ENCODE measurements around the gene GRIK4. TPM values are rescaled to one million over a fixed set of nuclear protein-coding genes. Genes with fewer than 3 reads are reported as not detected.

Gene GRIK4
- total RNA-seq, 1 experiment from 2014 or later, result not detected

DNA sequence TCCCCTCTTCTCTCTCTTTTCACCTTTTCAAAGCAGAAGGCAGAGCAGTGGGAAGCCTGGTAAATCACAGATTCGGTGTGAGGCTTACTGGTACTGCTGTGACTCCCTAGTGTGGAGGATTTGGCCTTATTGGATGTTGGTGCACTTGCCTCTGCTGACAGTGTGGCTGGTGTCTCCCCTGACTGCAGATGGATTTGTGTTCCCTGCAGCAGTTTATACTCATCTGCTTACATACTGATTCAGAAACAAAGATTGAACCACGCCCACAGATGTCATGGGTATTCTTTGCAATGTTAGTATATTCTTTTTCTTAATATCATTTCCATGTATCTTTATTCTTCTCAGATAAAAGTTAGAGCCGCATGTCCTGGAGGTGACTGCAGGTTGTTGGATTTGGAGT lies 26.8 kb upstream of the GRIK4 start:
- DNase-seq (no peak), ATAC-seq (peak; percentile 40; the same call in 1 of the 2 replicates)
- no peak overlapping the region for H3K4me3 ChIP-seq (ENCODE audit: low read length)
- no peaks in the 10 kb centered on the region for H4K20me1 ChIP-seq (ENCODE audit: low read length)
- no peaks in the 10 kb centered on the region for H3K79me2 ChIP-seq (ENCODE audit: low read length)
- no peaks in the 10 kb centered on the region for H3K4me1 ChIP-seq (ENCODE audit: insufficient read depth, low read length)
- H2AFZ ChIP-seq (ENCODE audit: low read length), result no peak overlapping the region
- peaks cover 13% of the 10 kb centered on the region for H3K36me3 ChIP-seq (ENCODE audit: low read depth, low read length)
- H3F3A ChIP-seq (ENCODE audit: low read length, unreplicated experiment), result no peaks in the 10 kb centered on the region
- no peak overlapping the region for H3K4me2 ChIP-seq (ENCODE audit: low read length)
- ChIA-PET CTCF (no interaction called here), POLR2A (ENCODE audit: unreplicated experiment) (no interaction called here)
- BruUV-seq (replicated peaks), result no TSS peak
- no peak overlapping the region for H3K9ac ChIP-seq (ENCODE audit: low read length)
- H3K9me2 ChIP-seq (replicated peaks; ENCODE audit: low read length), result no peaks in the 10 kb centered on the region
- TF ChIP-seq EZH2phosphoT487 (IDR thresholded peaks at IDR 0.05; ENCODE audit: borderline replicate concordance, low read length) (no peak), EZH2 (IDR thresholded peaks at IDR 0.05; ENCODE audit: low read length, unreplicated experiment) (no peak)
- TF ChIP-seq, protein P1, sequence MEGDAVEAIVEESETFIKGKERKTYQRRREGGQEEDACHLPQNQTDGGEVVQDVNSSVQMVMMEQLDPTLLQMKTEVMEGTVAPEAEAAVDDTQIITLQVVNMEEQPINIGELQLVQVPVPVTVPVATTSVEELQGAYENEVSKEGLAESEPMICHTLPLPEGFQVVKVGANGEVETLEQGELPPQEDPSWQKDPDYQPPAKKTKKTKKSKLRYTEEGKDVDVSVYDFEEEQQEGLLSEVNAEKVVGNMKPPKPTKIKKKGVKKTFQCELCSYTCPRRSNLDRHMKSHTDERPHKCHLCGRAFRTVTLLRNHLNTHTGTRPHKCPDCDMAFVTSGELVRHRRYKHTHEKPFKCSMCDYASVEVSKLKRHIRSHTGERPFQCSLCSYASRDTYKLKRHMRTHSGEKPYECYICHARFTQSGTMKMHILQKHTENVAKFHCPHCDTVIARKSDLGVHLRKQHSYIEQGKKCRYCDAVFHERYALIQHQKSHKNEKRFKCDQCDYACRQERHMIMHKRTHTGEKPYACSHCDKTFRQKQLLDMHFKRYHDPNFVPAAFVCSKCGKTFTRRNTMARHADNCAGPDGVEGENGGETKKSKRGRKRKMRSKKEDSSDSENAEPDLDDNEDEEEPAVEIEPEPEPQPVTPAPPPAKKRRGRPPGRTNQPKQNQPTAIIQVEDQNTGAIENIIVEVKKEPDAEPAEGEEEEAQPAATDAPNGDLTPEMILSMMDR (conservative IDR thresholded peaks at IDR 0.05; ENCODE audit: low read depth, low read length), result no peak
- H3K27ac ChIP-seq (ENCODE audit: low read length), result no peak overlapping the region
- no peaks in the 10 kb centered on the region for H3K9me3 ChIP-seq (ENCODE audit: low read length)
- intact Hi-C loops (cut with micrococcal nuclease), result loop anchor here (5.0 kb wide), 1 partner anchor 147 kb away; the partner anchor contains the start of gene ARHGEF12
- H3K27me3 ChIP-seq (ENCODE audit: low read length), result no peaks in the 10 kb centered on the region

DNA sequence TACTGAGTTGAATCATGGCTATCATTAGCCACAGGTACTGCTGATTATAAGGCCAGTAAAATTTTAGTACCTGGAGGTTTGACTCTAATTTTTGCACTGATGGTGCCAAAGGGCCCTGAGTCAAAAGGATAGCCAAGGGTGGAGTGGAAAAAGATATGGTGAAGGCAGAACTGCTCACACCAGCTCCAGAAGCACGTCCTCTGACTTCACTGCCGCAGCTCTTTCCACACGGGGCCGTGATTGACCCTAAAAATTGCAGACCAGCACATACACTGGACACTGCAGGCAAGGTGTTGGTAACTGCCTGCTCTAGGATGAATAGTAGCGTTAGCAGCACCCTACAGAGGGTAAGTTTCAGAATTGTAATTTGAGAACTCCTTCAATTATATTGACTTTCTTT lies 25.4 kb upstream of the GRIK4 start:
- ATAC-seq (no peak), DNase-seq (no peak)
- TF ChIP-seq, protein P1 (conservative IDR thresholded peaks at IDR 0.05; ENCODE audit: low read depth, low read length), result no peak
- TF ChIP-seq EZH2phosphoT487 (IDR thresholded peaks at IDR 0.05; ENCODE audit: borderline replicate concordance, low read length) (no peak), EZH2 (IDR thresholded peaks at IDR 0.05; ENCODE audit: low read length, unreplicated experiment) (no peak)
- no peak overlapping the region for H2AFZ ChIP-seq (ENCODE audit: low read length)
- H3K4me1 ChIP-seq (ENCODE audit: insufficient read depth, low read length), result no peaks in the 10 kb centered on the region
- intact Hi-C loops (cut with micrococcal nuclease), result no loop called here
- H3K79me2 ChIP-seq (ENCODE audit: low read length), result no peaks in the 10 kb centered on the region
- H3K36me3 ChIP-seq (ENCODE audit: low read depth, low read length), result peaks cover 4% of the 10 kb centered on the region
- no peak overlapping the region for H3K4me3 ChIP-seq (ENCODE audit: low read length)
- H3K27ac ChIP-seq (ENCODE audit: low read length), result no peak overlapping the region
- no peak overlapping the region for H3K9ac ChIP-seq (ENCODE audit: low read length)
- H3F3A ChIP-seq (ENCODE audit: low read length, unreplicated experiment), result no peaks in the 10 kb centered on the region
- POLR2A ChIA-PET (ENCODE audit: unreplicated experiment), result no interaction called here
- no peak overlapping the region for H3K4me2 ChIP-seq (ENCODE audit: low read length)
- CTCF ChIA-PET, result no interaction called here
- no peaks in the 10 kb centered on the region for H3K9me3 ChIP-seq (ENCODE audit: low read length)
- BruUV-seq (replicated peaks), result TSS peak; percentile 23
- H4K20me1 ChIP-seq (ENCODE audit: low read length), result no peaks in the 10 kb centered on the region
- H3K9me2 ChIP-seq (replicated peaks; ENCODE audit: low read length), result no peaks in the 10 kb centered on the region
- no peaks in the 10 kb centered on the region for H3K27me3 ChIP-seq (ENCODE audit: low read length)

DNA sequence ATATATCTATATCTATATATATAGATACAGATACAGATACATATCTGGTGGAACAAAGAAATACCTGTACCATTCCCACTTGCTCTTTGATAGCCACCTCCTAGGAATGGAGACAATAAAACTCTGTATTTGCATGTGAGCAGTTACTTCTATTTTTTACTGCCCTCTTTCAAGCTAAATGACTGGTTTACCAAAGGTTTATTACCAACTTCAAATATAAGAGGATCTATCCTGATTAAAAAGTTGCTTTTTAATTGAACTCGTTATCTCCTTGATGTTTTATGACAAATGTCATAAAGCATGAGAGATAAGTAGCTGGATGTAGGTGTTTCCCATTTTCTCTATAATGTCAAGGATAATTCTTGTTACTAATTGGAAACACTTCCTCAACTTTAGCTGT lies 21.7 kb upstream of the GRIK4 start:
- no peaks in the 10 kb centered on the region for H3F3A ChIP-seq (ENCODE audit: low read length, unreplicated experiment)
- no peak for ATAC-seq
- H3K9me3 ChIP-seq (ENCODE audit: low read length), result no peaks in the 10 kb centered on the region
- ChIA-PET CTCF (no interaction called here), POLR2A (ENCODE audit: unreplicated experiment) (no interaction called here)
- H3K4me1 ChIP-seq (ENCODE audit: insufficient read depth, low read length), result no peaks in the 10 kb centered on the region
- intact Hi-C loops (cut with micrococcal nuclease), result no loop called here
- no peaks in the 10 kb centered on the region for H3K9me2 ChIP-seq (replicated peaks; ENCODE audit: low read length)
- H3K27ac ChIP-seq (ENCODE audit: low read length), result no peak overlapping the region
- no TSS peak for BruUV-seq (replicated peaks)
- no peak overlapping the region for H2AFZ ChIP-seq (ENCODE audit: low read length)
- no peaks in the 10 kb centered on the region for H4K20me1 ChIP-seq (ENCODE audit: low read length)
- H3K4me2 ChIP-seq (ENCODE audit: low read length), result no peak overlapping the region
- no peak for DNase-seq
- no peak overlapping the region for H3K9ac ChIP-seq (ENCODE audit: low read length)
- H3K36me3 ChIP-seq (ENCODE audit: low read depth, low read length), result no peaks in the 10 kb centered on the region
- TF ChIP-seq EZH2 (IDR thresholded peaks at IDR 0.05; ENCODE audit: low read length, unreplicated experiment) (no peak), EZH2phosphoT487 (IDR thresholded peaks at IDR 0.05; ENCODE audit: borderline replicate concordance, low read length) (no peak)
- TF ChIP-seq, protein P1 (conservative IDR thresholded peaks at IDR 0.05; ENCODE audit: low read depth, low read length), result no peak
- no peaks in the 10 kb centered on the region for H3K79me2 ChIP-seq (ENCODE audit: low read length)
- H3K27me3 ChIP-seq (ENCODE audit: low read length), result no peaks in the 10 kb centered on the region
- H3K4me3 ChIP-seq (ENCODE audit: low read length), result no peak overlapping the region

Measured in PC-3 (cell line).